Stimulated activated CD4-positive, alpha-beta T cell treated with anti-CD3 and anti-CD28 coated beads, Interleukin-1b, Interleukin-23, amount 100 ng/mL, for 24 hours (primary cell): Measurements from ENCODE around the gene C21orf58.

Experiments used
- DNase-seq, 4 experiments: peaks; one replicate each; pipeline ENCODE4 v3.0.0-alpha.2; 2020; ENCODE audit warnings: low read depth in 4 of 4, low spot score in 1 of 4

The C21orf58 gene

GRCh38 chr21:46297338-46298271 lies 26.1 kb downstream of the C21orf58 start:
- no peak for DNase-seq

- DNase-seq = peak in 2 of 4 experiments; percentile 28 to 55
These were observed 27.5 kb downstream of the C21orf58 start for GRCh38 chr21:46295996-46296752.

GRCh38 chr21:46295177-46295770 lies 28.4 kb downstream of the C21orf58 start:
- no peak for DNase-seq

- DNase-seq = no peak
These were observed 29.0 kb downstream of the C21orf58 start for GRCh38 chr21:46294647-46295176.

GRCh38 chr21:46291561-46291960 lies 32.1 kb downstream of the C21orf58 start:
- DNase-seq = no peak

GRCh38 chr21:46289655-46290179 lies 34.0 kb downstream of the C21orf58 start:
- DNase-seq = no peak

GRCh38 chr21:46287541-46287940 lies 36.1 kb downstream of the C21orf58 start:
- no peak for DNase-seq

GRCh38 chr21:46286648-46287002 lies 37.0 kb downstream of the C21orf58 start:
- no peak for DNase-seq

GRCh38 chr21:46285761-46286647 lies 37.7 kb downstream of the C21orf58 start, which contains the start of gene YBEY:
YBEY (plus strand) TSS chr21:46286342; CDS start chr21:46286914, 572 bp downstream.
- peak; percentile 63 to 84 (median 75) for DNase-seq

GRCh38 chr21:46285206-46285661 lies 38.4 kb downstream of the C21orf58 start, which contains the start of gene MCM3AP:
MCM3AP (minus strand) TSS chr21:46285611; CDS start chr21:46285286, 325 bp downstream.
- no peak for DNase-seq

GRCh38 chr21:46284733-46285132 lies 38.9 kb downstream of the C21orf58 start:
- no peak for DNase-seq

GRCh38 chr21:46284077-46284644 lies 39.5 kb downstream of the C21orf58 start:
- no peak for DNase-seq

GRCh38 chr21:46274797-46275390 lies 48.8 kb downstream of the C21orf58 start:
- no peak for DNase-seq

- DNase-seq = no peak
These were observed 50.3 kb downstream of the C21orf58 start for GRCh38 chr21:46273341-46273740.

GRCh38 chr21:46269466-46269865 lies 54.2 kb downstream of the C21orf58 start:
- DNase-seq = no peak

GRCh38 chr21:46268371-46268770 lies 55.3 kb downstream of the C21orf58 start:
- DNase-seq = no peak

- no peak for DNase-seq
These were observed 56.7 kb downstream of the C21orf58 start for GRCh38 chr21:46266946-46267345.

- no peak for DNase-seq
These were observed 57.7 kb downstream of the C21orf58 start for GRCh38 chr21:46265736-46266525.
